Esophagus squamous epithelium (tissue), 4 donors: ENCODE measurements around the gene NUBP2.

Source experiments
- POLR2A ChIP-seq, 4 donors: fragments of 450-650 bp; IDR thresholded peaks; one replicate each; pipeline ENCODE4 v1.6.1; 2017; ENCODE audit warnings: antibody characterized with exemption in 4 of 4, mild to moderate bottlenecking in 4 of 4, moderate library complexity in 3 of 4
- TF ChIP-seq, protein P1 (sequence below), 6 experiments: fragments of 450-650 bp in 4 of 6; fragments of 200-600 bp in 2 of 6; sonication (generic) in 2 of 6; IDR thresholded peaks; one replicate each; pipeline ENCODE4 v1.5.1; 2016 to 2019; ENCODE audit warnings: antibody characterized with exemption in 6 of 6, mild to moderate bottlenecking in 4 of 6, moderate library complexity in 4 of 6

DNA sequence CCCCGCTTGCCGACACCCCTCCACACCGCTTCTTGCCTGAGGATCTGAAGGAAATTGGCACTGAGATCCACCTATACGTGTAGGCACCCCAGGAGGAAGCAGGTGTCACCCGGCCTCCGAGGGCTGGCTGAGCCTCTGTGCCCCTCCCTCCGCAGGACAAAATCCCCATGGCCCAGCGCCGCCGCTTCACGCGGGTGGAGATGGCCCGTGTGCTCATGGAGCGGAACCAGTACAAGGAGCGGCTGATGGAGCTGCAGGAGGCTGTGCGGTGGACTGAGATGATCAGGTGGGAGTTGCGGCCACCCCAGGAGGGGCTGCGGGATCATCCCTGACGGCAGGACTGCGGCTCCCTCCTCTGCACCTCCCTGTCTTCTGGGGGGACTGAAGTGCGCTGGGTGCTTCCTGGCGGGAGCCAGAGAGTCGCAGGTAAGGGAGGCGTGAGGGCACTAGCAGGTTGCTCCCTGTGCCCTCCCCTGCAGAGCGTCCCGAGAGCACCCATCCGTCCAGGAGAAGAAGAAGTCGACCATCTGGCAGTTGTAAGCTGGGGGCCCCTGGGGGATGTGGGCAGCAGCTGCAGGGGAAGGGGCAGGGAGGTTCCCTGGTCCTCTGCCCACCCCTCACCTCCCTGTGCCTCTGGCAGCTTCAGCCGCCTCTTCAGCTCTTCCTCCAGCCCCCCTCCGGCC is 20.4 kb upstream of the NUBP2 start:
- TF ChIP-seq, protein P1, sequence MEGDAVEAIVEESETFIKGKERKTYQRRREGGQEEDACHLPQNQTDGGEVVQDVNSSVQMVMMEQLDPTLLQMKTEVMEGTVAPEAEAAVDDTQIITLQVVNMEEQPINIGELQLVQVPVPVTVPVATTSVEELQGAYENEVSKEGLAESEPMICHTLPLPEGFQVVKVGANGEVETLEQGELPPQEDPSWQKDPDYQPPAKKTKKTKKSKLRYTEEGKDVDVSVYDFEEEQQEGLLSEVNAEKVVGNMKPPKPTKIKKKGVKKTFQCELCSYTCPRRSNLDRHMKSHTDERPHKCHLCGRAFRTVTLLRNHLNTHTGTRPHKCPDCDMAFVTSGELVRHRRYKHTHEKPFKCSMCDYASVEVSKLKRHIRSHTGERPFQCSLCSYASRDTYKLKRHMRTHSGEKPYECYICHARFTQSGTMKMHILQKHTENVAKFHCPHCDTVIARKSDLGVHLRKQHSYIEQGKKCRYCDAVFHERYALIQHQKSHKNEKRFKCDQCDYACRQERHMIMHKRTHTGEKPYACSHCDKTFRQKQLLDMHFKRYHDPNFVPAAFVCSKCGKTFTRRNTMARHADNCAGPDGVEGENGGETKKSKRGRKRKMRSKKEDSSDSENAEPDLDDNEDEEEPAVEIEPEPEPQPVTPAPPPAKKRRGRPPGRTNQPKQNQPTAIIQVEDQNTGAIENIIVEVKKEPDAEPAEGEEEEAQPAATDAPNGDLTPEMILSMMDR (IDR thresholded peaks at IDR 0.05) = no peak
- TF ChIP-seq POLR2A (IDR thresholded peaks at IDR 0.05) = no peak
